Measurements from ENCODE around the gene AQP5. TPM values are rescaled to one million over a fixed set of nuclear protein-coding genes. Genes with fewer than 3 reads are reported as not detected.

Gene AQP5
- total and polyA plus RNA-seq, 4 donors: 7.5 to 57.1 (median 35.2) TPM

- Histone ChIP-seq H3K27me3 (ENCODE audit: control insufficient read depth in 3 of 3, insufficient read depth in 3 of 3, low read length in 2 of 3) (no peaks in the 10 kb centered on the region), H3K9me3 (ENCODE audit: control insufficient read depth in 4 of 4, insufficient read depth in 3 of 4, low read length in 3 of 4) (no peaks in the 10 kb centered on the region), H3K27ac (ENCODE audit: low read depth in 1 of 2, low read length in 1 of 2) (no peak overlapping the region), H3K36me3 (ENCODE audit: control insufficient read depth in 4 of 4, insufficient read depth in 4 of 4, low read length in 4 of 4) (no peaks in the 10 kb centered on the region), H3K9ac (ENCODE audit: insufficient read depth in 1 of 2, low read length in 2 of 2) (no peak overlapping the region), H3K4me1 (ENCODE audit: control insufficient read depth in 5 of 5, insufficient read depth in 5 of 5, low read length in 5 of 5) (peaks cover 0 to 10% (median 0%) of the 10 kb centered on the region in 5 donors), H3K4me3 (no peak overlapping the region)
- TF ChIP-seq CTCF (IDR thresholded peaks at IDR 0.05; ENCODE audit: control extremely low read depth, extremely low read depth): no peak
- ATAC-seq (ENCODE audit: insufficient read depth, low FRiP score) (no peak), DNase-seq (peak in 1 of 3 donors; percentile 34)
Observed at GRCh38 chr12:49939307-49939706, 22.4 kb upstream of the AQP5 start.

- no peaks in the 10 kb centered on the region for H3K36me3 ChIP-seq (ENCODE audit: control insufficient read depth in 4 of 4, insufficient read depth in 4 of 4, low read length in 4 of 4)
- H3K4me3 ChIP-seq: no peak overlapping the region
- peaks cover 0 to 10% (median 0%) of the 10 kb centered on the region in 5 donors for H3K4me1 ChIP-seq (ENCODE audit: control insufficient read depth in 5 of 5, insufficient read depth in 5 of 5, low read length in 5 of 5)
- no peak for TF ChIP-seq CTCF (IDR thresholded peaks at IDR 0.05; ENCODE audit: control extremely low read depth, extremely low read depth)
- no peak overlapping the region for H3K9ac ChIP-seq (ENCODE audit: insufficient read depth in 1 of 2, low read length in 2 of 2)
- ATAC-seq (ENCODE audit: insufficient read depth, low FRiP score) (no peak), DNase-seq (no peak)
- no peaks in the 10 kb centered on the region for H3K9me3 ChIP-seq (ENCODE audit: control insufficient read depth in 4 of 4, insufficient read depth in 3 of 4, low read length in 3 of 4)
- 89 to 92% methylated on average over 1 of the region's 1 CpG for WGBS, 2 donors
- H3K27me3 ChIP-seq (ENCODE audit: control insufficient read depth in 3 of 3, insufficient read depth in 3 of 3, low read length in 2 of 3): peaks cover 0 to 3% (median 0%) of the 10 kb centered on the region in 3 donors
- H3K27ac ChIP-seq (ENCODE audit: low read depth in 1 of 2, low read length in 1 of 2): no peak overlapping the region
Observed at GRCh38 chr12:49939707-49940106, 22.0 kb upstream of the AQP5 start.

- peaks cover 0 to 6% (median 0%) of the 10 kb centered on the region in 3 donors for H3K27me3 ChIP-seq (ENCODE audit: control insufficient read depth in 3 of 3, insufficient read depth in 3 of 3, low read length in 2 of 3)
- no peak overlapping the region for H3K4me3 ChIP-seq
- no peak for TF ChIP-seq CTCF (IDR thresholded peaks at IDR 0.05; ENCODE audit: control extremely low read depth, extremely low read depth)
- DNase-seq (no peak), ATAC-seq (ENCODE audit: insufficient read depth, low FRiP score) (no peak)
- H3K36me3 ChIP-seq (ENCODE audit: control insufficient read depth in 4 of 4, insufficient read depth in 4 of 4, low read length in 4 of 4): no peaks in the 10 kb centered on the region
- H3K9me3 ChIP-seq (ENCODE audit: control insufficient read depth in 4 of 4, insufficient read depth in 3 of 4, low read length in 3 of 4): no peaks in the 10 kb centered on the region
- peaks cover 0 to 17% (median 0%) of the 10 kb centered on the region in 5 donors for H3K4me1 ChIP-seq (ENCODE audit: control insufficient read depth in 5 of 5, insufficient read depth in 5 of 5, low read length in 5 of 5)
- 84 to 85% methylated on average over 13 of the region's 13 CpGs for WGBS, 2 donors
- H3K9ac ChIP-seq (ENCODE audit: insufficient read depth in 1 of 2, low read length in 2 of 2): no peak overlapping the region
- no peak overlapping the region for H3K27ac ChIP-seq (ENCODE audit: low read depth in 1 of 2, low read length in 1 of 2)
Observed at GRCh38 chr12:49941556-49942511, 19.8 kb upstream of the AQP5 start.
